GM21576 (cell line): ENCODE measurements around the gene ZNF276.
A peak's percentile ranks its signal among the peaks of the same experiment; 100 is the strongest.
"Not testable (repeated sequence)": the region's sequence is repeated elsewhere in the genome, so short reads cannot be mapped to it uniquely, and the experiment has no call there.

Experiments used
- ATAC-seq: cut with Tn5 transposase; IDR thresholded peaks from one replicate; pipeline ENCODE4 v1.9.1; 2021; ENCODE audit warnings: mild to moderate bottlenecking, moderate library complexity; ENCODE audit not compliant: unreplicated experiment

ZNF276 gene

DNA sequence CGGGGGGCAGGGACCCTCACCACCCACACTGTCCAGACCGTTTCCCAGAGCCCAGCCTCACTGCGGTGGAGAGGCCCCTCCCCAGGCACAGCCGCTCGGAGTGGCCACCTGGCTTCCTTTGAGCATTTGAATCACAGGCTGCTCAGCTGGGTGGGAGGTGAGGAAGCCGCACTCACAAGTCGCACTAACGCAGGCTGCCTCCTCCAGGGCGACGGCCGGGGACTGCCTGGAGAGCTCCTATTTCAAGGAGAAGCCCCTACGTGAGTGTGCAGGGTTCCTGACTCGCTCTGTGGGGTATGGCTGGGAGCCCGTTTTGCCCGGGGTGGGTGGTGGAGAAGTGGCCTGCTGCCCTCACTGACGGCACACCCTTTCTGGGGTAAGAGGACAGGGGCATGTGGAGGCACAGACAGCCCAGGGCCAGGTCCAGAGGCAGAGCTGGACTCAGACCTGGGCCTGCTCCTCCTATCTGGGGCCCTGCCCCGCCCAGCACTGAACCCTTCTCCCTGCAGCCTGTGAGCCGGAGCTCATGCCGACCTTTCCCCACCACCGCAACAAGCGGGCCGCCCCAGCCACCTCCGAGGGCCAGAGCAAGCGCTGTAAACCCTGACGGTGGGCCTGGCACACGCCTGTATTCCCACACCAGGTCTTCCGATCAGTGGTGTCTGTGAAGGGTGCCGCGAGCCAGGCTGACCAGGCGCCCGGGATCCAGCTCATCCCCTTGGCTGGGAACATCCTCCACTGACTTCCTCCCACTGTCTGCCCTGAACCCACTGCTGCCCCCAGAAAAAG lies 26.1 kb upstream of the ZNF276 start:
- no peak for ATAC-seq

GRCh38 chr16:89695875-89696669 lies 25.3 kb upstream of the ZNF276 start:
- no peak for ATAC-seq

DNA sequence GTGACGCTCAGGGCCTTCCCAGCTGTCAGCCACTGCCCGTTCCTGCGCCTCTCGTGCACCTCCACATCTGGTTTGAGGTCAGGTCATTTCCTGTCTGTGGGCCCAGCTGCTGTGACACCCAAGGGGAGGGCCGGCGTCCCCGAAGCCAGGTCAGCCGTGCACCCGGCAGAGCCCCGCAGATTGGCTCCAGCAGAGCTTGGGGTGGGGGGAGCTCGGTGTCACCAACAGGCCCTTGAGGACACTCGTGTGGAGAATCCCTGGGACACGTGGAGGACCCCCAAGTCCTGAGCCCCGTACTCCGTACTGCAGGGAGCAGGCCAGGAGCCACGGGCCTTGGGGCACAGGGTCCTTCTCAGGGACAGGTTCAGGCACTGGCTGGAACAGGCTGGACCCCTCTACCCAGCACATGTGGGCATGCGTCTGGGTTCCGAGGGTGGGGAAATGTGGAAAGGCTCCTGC lies 24.6 kb upstream of the ZNF276 start:
- ATAC-seq, result no peak

DNA sequence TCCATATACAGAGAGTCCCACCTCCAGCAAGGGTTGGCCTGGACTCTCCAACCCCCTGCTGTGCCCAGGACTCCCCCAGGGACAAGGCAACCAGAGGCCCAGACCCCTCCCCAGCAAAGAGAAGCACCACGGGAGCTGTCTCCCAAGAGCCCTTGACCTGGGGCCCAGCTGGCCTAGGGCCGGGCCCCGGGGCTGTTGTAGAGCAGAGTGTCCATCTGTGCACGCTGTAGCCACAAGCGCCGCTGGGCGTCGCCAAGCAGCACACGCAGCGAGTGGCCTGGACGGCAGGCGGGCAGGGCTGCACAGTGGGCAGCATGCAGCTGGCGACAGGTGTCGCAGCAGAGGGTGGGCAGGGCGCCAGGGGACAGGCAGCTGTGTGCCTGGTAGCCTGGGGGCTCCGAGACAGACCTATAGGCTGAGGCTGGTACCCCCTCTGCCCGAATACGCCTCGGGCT lies 24.1 kb upstream of the ZNF276 start:
- ATAC-seq, result no peak

- no peak for ATAC-seq
These were observed 23.6 kb upstream of the ZNF276 start for GRCh38 chr16:89697616-89698331.

DNA sequence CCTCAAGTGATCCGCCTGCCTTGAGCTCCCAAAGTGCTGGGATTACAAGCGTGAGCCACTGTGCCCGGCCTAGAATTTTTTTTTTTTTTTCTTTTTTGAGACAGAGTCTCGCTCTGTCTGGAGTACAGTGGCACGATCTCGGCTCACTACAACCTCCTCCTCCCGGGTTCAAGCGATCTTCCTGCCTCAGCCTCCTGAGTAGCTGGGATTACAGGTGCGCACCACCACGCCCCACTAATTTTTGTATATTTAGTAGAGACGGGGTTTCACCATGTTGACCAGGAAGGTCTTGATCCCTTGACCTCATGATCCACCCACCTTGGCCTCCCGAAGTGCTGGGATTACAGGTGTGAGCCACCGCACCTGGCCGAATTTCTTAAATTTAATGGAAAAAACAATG lies 22.6 kb upstream of the ZNF276 start:
- ATAC-seq, result not testable (repeated sequence)

DNA sequence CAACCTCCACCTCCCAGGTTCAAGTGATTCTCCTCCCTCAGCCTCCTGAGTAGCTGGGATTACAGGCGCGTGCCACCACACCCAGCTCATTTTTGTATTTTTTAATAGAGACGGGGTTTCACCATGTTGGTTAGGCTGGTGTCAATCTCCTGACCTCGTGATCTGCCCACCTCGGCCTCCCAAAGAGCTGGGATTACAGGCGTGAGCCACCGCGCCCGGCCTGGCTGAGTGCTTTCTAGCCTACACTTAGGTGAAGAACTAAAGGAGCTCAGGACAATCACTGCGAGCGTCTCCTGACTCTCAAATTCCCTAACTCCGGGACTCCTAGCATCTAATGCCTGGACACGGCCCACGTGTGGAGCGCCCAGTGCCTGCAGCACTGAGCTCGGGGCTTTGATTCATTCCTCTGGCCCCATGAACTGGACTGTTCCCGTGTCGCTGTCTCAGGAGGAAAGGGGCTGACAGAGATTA lies 21.7 kb upstream of the ZNF276 start:
- ATAC-seq, result not testable (repeated sequence)

GRCh38 chr16:89700100-89700648 lies 21.2 kb upstream of the ZNF276 start:
- ATAC-seq, result peak; percentile 44

GRCh38 chr16:89700649-89701424 lies 20.5 kb upstream of the ZNF276 start:
- ATAC-seq, result no peak

GRCh38 chr16:89701425-89702406 lies 19.6 kb upstream of the ZNF276 start, which contains the start of gene SPATA2L:
Gene SPATA2L, minus strand, starts transcription at chr16:89701705. Its CDS starts 473 bp downstream, at chr16:89701232.
- ATAC-seq, result peak; percentile 58

DNA sequence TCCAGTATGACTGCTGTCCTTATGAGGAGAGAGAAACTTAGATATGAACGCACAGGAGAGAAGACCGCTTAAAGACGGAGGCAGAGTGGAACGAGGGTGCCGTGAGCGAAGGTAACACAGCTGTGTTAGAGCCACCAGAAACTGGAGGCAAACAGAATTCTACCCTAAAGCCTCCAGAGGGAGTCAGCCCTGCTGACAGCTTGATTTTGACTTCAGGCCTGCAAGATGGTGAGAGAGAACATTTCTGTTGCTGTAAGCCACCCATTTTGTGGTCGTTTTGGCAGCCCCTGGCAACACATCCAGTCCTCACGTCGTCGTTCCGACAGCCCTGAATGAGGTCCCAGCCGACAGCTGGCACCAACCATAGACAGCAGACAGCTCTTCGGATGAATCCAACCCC lies 17.1 kb upstream of the ZNF276 start:
- ATAC-seq, result no peak

DNA sequence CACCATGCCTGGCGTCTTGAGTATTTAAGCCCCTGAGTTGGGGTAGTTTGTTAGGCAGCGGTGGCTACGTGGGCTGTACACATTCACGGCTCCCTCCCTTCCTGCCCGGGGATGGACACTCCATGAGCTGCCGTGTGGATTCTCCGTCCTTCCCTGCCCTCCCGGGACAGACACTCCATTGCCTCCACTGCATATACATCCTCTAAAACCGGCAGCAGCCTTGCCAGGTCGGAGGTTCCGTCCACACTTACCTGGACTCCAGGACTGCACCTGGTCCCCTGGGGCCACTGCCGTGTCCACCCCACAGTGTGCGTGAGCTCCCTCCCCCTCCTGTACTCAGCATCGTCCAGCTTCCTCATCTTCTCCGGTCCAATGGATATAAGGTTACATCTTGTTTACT lies 16.3 kb upstream of the ZNF276 start:
- ATAC-seq, result no peak

GRCh38 chr16:89706518-89707260 lies 14.6 kb upstream of the ZNF276 start:
- no peak for ATAC-seq

- ATAC-seq, result no peak
These were observed 13.6 kb upstream of the ZNF276 start for GRCh38 chr16:89707695-89708094.

DNA sequence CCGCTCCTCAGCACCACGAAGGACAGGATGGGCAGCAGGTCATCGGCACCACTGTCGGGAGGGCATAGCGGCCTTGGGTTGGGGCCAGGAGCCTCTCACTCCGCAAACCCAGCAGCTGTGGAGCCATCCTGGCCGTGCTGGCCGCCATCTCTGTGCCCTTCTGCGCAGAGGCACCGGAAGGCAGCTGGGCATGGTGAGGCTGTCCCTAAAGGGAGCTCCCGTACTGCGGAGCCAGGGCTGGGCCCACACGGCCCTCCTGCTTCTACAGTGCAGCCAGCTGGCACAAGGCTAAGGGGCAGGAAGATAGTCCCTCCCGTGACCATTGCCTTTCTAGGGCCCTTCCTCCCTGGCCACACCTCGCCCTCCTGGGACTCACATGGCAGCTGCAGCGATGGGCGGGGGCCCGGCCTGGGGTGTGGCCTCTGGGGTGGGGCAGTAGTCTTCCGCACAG lies 12.8 kb upstream of the ZNF276 start:
- ATAC-seq, result no peak

DNA sequence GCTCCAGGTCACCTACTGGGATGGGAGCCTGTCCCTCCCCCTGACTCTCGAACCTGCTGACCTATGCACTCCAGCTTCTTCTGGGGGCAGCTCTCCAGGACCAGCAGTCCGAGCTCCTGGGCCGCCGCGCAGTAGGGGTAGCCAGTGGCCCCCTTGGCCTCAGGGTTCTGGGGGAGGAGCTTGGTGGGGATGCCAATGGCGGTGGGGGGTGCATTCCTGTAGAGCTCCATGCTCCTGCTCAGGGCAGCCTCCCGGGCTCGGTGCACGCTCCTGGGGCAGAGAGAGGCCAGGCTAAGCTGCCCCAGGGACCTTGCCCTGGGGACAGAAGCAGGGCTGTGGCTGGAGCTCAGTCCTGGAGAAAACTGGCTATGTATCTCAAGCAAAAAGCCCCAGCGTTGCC lies 12.2 kb upstream of the ZNF276 start:
- no peak for ATAC-seq

DNA sequence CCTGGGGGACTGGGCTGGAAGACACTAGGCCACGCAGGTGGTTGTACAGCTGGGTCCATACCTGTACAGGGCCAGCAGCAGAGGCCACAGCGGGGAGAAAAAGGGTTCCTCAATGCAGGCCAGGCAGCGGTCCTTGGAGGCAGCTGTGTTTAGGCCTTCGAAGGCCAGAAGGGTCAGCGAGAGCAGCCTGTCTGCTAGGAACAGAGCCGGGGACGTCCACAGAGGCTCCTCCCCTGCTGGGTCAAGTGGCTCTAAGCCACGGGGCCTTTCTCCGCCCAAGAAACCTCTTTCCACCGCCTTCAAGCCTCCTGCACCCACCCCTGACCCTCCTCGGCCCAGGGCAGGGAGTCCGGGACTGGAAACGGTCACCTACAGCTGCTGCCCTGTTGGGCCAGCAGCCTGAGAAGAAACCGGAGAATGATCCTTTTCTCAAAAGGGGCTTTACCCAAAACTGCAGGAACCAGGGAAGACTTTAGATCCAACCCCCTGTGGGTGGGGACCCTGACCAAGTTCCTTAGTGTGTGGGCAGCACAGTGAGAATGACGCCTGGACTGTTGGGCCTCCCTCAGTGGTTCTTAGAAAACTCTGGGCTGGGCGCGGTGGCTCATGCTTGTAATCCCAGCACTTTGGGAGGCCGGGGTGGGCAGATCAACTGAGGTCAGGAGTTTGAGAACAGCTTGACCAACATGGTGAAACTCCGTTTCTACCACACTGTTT lies 11.5 kb upstream of the ZNF276 start:
- no peak for ATAC-seq
